OCI-LY1 (cell line): ENCODE measurements around the gene OBSL1.

Source experiments
- H2AFZ ChIP-seq: fragments of 200-600 bp; sonication (generic), shearing (Covaris generic); 2 replicates; pipeline ENCODE4 v1.6.0; 2014; ENCODE audit warnings: antibody characterized with exemption, mild to moderate bottlenecking, low read length
- H3F3A ChIP-seq: fragments of 200-600 bp; sonication (generic), shearing (Covaris generic); 2 replicates; pipeline ENCODE4 v1.6.0; 2014; ENCODE audit warnings: mild to moderate bottlenecking, antibody characterized with exemption, low read length, moderate library complexity; ENCODE audit not compliant: insufficient read depth
- H3K27ac ChIP-seq: fragments of 200-600 bp; sonication (generic); 2 replicates; pipeline ENCODE4 v1.5.1; 2014; ENCODE audit warnings: low read length, mixed run types, mild to moderate bottlenecking, low read depth; ENCODE audit not compliant: poor library complexity, severe bottlenecking
- H3K27me3 ChIP-seq: fragments of 200-600 bp; sonication (generic); 2 replicates; pipeline ENCODE4 v1.6.0; 2014; ENCODE audit warnings: antibody characterized with exemption, mild to moderate bottlenecking, low read length, moderate library complexity; ENCODE audit not compliant: insufficient read depth
- H3K36me3 ChIP-seq: fragments of 200-600 bp; sonication (generic); 2 replicates; pipeline ENCODE4 v1.6.1; 2014; ENCODE audit warnings: mild to moderate bottlenecking, antibody characterized with exemption, low read length, moderate library complexity, mixed read lengths; ENCODE audit not compliant: insufficient read depth
- H3K4me1 ChIP-seq: fragments of 200-600 bp; sonication (generic); 2 replicates; pipeline ENCODE4 v1.5.1; 2014; ENCODE audit warnings: mild to moderate bottlenecking, low read length, moderate library complexity; ENCODE audit not compliant: insufficient read depth, severe bottlenecking
- H3K4me2 ChIP-seq: fragments of 200-600 bp; sonication (generic), shearing (Covaris generic); 2 replicates; pipeline ENCODE4 v1.6.1; 2014; ENCODE audit warnings: low read length
- H3K4me3 ChIP-seq: fragments of 200-600 bp; sonication (generic); 2 replicates; pipeline ENCODE4 v1.5.1; 2014; ENCODE audit warnings: low read length, low read depth, mild to moderate bottlenecking, mixed read lengths; ENCODE audit not compliant: poor library complexity, severe bottlenecking
- H3K79me2 ChIP-seq: fragments of 200-600 bp; shearing (Covaris generic); 2 replicates; pipeline ENCODE4 v1.6.1; 2016; ENCODE audit warnings: mixed run types, low read length, mixed read lengths; ENCODE audit not compliant: insufficient read depth
- H3K9ac ChIP-seq: fragments of 200-600 bp; sonication (generic), shearing (Covaris generic); 2 replicates; pipeline ENCODE4 v1.6.1; 2014; ENCODE audit warnings: mild to moderate bottlenecking, low read length, mixed read lengths
- H3K9me2 ChIP-seq: fragments of 200-600 bp; sonication (generic), shearing (Covaris generic); 2 replicates; pipeline ENCODE4 v1.6.1; 2014; ENCODE audit warnings: low read depth, mild to moderate bottlenecking, low read length, mixed read lengths
- H3K9me3 ChIP-seq: fragments of 200-600 bp; shearing (Covaris generic); 2 replicates; pipeline ENCODE4 v1.6.1; 2014; ENCODE audit warnings: low read length, mixed read lengths
- H4K20me1 ChIP-seq: fragments of 200-600 bp; sonication (generic), shearing (Covaris generic); 2 replicates; pipeline ENCODE4 v1.6.0; 2016; ENCODE audit warnings: mild to moderate bottlenecking, low read length; ENCODE audit not compliant: insufficient read depth
- CTCF ChIP-seq: fragments of 200-600 bp; sonication (generic), shearing (Covaris generic); IDR thresholded peaks from 2 replicates; pipeline ENCODE4 v1.5.1; 2017; ENCODE audit warnings: mild to moderate bottlenecking, antibody characterized with exemption, low read length, moderate library complexity, mixed read lengths
- EZH2 ChIP-seq: fragments of 200-600 bp; sonication (generic), shearing (Covaris generic); IDR thresholded peaks from 2 replicates; pipeline ENCODE4 v1.8.0; 2017; ENCODE audit warnings: borderline replicate concordance, mixed run types, mild to moderate bottlenecking, antibody characterized with exemption, low read length, moderate library complexity, mixed read lengths

OBSL1 gene

GRCh38 chr2:219552382-219553167 lies 18.8 kb downstream of the OBSL1 start:
- Histone ChIP-seq H2AFZ (no peak overlapping the region), H3K4me1 (no peaks in the 10 kb centered on the region), H3K9me2 (no peaks in the 10 kb centered on the region), H3K9ac (no peak overlapping the region), H3K36me3 (no peaks in the 10 kb centered on the region), H3K4me3 (no peak overlapping the region), H4K20me1 (no peaks in the 10 kb centered on the region), H3K27ac (no peak overlapping the region), H3K4me2 (no peak overlapping the region), H3F3A (no peaks in the 10 kb centered on the region), H3K27me3 (0 out of 2 replicates have a peak, but pooled peaks cover 4% of the 10 kb centered on the region), H3K79me2 (no peaks in the 10 kb centered on the region), H3K9me3 (no peaks in the 10 kb centered on the region)
- TF ChIP-seq EZH2 (no peak), CTCF (no peak)

GRCh38 chr2:219551441-219552381 lies 19.6 kb downstream of the OBSL1 start:
- no peak overlapping the region for H3K27ac ChIP-seq
- no peak overlapping the region for H3K4me2 ChIP-seq
- H2AFZ ChIP-seq: no peak overlapping the region

GRCh38 chr2:219549619-219550018 lies 21.7 kb downstream of the OBSL1 start:
- no peak for TF ChIP-seq EZH2
- TF ChIP-seq CTCF: no peak
- H3K4me1 ChIP-seq: no peaks in the 10 kb centered on the region

More at GRCh38 chr2:219551441-219552381, 19.6 kb downstream of the OBSL1 start:
- Histone ChIP-seq H3K36me3 (no peaks in the 10 kb centered on the region), H3K4me1 (no peaks in the 10 kb centered on the region), H3F3A (no peaks in the 10 kb centered on the region), H3K27me3 (0 out of 2 replicates have a peak, but pooled peaks cover 3% of the 10 kb centered on the region), H3K9ac (no peak overlapping the region), H3K4me3 (no peak overlapping the region), H3K79me2 (no peaks in the 10 kb centered on the region), H3K9me2 (no peaks in the 10 kb centered on the region), H4K20me1 (no peaks in the 10 kb centered on the region), H3K9me3 (no peaks in the 10 kb centered on the region)
- TF ChIP-seq EZH2: no peak
- TF ChIP-seq CTCF: no peak

More at GRCh38 chr2:219549619-219550018, 21.7 kb downstream of the OBSL1 start:
- H4K20me1 ChIP-seq: no peaks in the 10 kb centered on the region
- H3K9me3 ChIP-seq: no peaks in the 10 kb centered on the region
- H3K79me2 ChIP-seq: no peaks in the 10 kb centered on the region
- no peak overlapping the region for H3K4me3 ChIP-seq
- no peak overlapping the region for H3K4me2 ChIP-seq
- no peak overlapping the region for H3K9ac ChIP-seq
- no peaks in the 10 kb centered on the region for H3F3A ChIP-seq
- H3K36me3 ChIP-seq: no peaks in the 10 kb centered on the region
- H2AFZ ChIP-seq: no peak overlapping the region
- no peaks in the 10 kb centered on the region for H3K27me3 ChIP-seq
- H3K9me2 ChIP-seq: no peaks in the 10 kb centered on the region
- no peak overlapping the region for H3K27ac ChIP-seq
